B cell (primary cell): ENCODE results near the gene ANKRD44.

Experiments
- EZH2 ChIP-seq: IDR thresholded peaks from 2 replicates; pipeline ENCODE4 v1.6.1; 2012; ENCODE audit warnings: borderline replicate concordance, low read depth, mild to moderate bottlenecking, moderate library complexity, low read length; ENCODE audit not compliant: insufficient read depth, poor library complexity, severe bottlenecking
- TF ChIP-seq, protein P1 (sequence below): fragments of 200-600 bp; IDR thresholded peaks from one replicate; pipeline ENCODE4 v1.8.0; 2022; ENCODE audit warnings: antibody characterized with exemption, mild to moderate bottlenecking

DNA sequence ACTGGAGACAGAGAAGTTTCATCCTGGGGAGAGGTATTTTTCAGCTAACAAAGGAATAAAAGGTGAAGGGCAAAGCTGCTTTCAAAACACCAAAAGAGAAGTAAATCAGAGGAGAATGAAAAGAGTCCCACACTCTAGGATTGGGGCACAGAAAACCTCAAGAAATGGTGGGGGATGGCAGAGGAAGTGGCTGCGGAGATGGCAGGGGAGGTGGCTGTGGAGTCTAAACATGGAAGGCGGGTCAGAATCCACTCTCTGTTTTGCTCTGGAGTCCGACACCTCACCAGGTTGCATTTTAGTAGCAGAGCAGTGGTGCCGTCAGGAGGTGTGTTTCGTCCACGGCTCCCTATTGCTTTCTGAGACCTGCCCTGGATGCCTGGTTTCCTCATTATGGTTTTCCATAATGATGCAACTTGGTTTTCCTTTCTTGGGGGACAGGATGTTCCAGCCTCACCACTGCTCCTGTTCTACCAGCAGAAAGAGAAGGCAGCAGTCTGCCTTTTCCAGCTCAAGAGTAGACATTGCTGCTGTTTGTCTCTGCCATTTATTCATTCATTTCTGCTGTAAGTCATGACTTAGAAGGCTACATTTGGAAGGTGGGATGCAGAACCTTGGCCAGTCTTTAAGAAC lies 188.7 kb downstream of the ANKRD44 start:
- TF ChIP-seq, protein P1, sequence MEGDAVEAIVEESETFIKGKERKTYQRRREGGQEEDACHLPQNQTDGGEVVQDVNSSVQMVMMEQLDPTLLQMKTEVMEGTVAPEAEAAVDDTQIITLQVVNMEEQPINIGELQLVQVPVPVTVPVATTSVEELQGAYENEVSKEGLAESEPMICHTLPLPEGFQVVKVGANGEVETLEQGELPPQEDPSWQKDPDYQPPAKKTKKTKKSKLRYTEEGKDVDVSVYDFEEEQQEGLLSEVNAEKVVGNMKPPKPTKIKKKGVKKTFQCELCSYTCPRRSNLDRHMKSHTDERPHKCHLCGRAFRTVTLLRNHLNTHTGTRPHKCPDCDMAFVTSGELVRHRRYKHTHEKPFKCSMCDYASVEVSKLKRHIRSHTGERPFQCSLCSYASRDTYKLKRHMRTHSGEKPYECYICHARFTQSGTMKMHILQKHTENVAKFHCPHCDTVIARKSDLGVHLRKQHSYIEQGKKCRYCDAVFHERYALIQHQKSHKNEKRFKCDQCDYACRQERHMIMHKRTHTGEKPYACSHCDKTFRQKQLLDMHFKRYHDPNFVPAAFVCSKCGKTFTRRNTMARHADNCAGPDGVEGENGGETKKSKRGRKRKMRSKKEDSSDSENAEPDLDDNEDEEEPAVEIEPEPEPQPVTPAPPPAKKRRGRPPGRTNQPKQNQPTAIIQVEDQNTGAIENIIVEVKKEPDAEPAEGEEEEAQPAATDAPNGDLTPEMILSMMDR, result no peak
- no peak for TF ChIP-seq EZH2
